ENCODE data around the gene ZNF106. TPM values are rescaled to one million over a fixed set of nuclear protein-coding genes. Genes with fewer than 3 reads are reported as not detected.
A peak's percentile ranks its signal among the peaks of the same experiment; 100 is the strongest.

Gene ZNF106
- total and polyA plus RNA-seq, 12 donors, result 5.8 to 77.7 (median 58.4) TPM

- H3K27me3 ChIP-seq, result no peaks in the 10 kb centered on the region
- H3K4me1 ChIP-seq (replicated peaks in 1 of 2), result peaks cover 30 to 48% of the 10 kb centered on the region in 2 donors
- no peaks in the 10 kb centered on the region for H3K9me3 ChIP-seq (replicated peaks in 1 of 3)
- H3K36me3 ChIP-seq (replicated peaks in 1 of 2), result no peaks in the 10 kb centered on the region
- TF ChIP-seq POLR2A (IDR thresholded peaks at IDR 0.05), result no peak
- TF ChIP-seq CTCF (IDR thresholded peaks at IDR 0.05), result no peak
- peak overlapping the region; percentile 82 to 94 (median 90) for H3K27ac ChIP-seq
- WGBS, 4 donors, result 2 to 5% (median 2%) methylated on average over 10 of the region's 10 CpGs
- intact Hi-C loops (cut with DNase I), result loop anchor here in 1 of 2 donors (10.0 kb wide), 1 partner anchor 60 kb away; no protein-coding TSS in a partner anchor
- DNase-seq, result peak; percentile 45 to 85 (median 58)
- H3K4me3 ChIP-seq, result peak overlapping the region; percentile 37 to 90 (median 64)
Observed at GRCh38 chr15:42494998-42495360, 4.0 kb upstream of the ZNF106 start.

GRCh38 chr15:42493679-42494078 lies 2.7 kb upstream of the ZNF106 start:
- Histone ChIP-seq H3K36me3 (replicated peaks in 1 of 2) (no peaks in the 10 kb centered on the region), H3K9me3 (replicated peaks in 1 of 3) (no peaks in the 10 kb centered on the region), H3K27ac (peak overlapping the region in 1 of 5 donors; percentile 93), H3K4me1 (replicated peaks in 1 of 2) (peaks cover 23 to 45% of the 10 kb centered on the region in 2 donors), H3K4me3 (no peak overlapping the region), H3K27me3 (no peaks in the 10 kb centered on the region)
- intact Hi-C loops (cut with DNase I), result loop anchor here in 1 of 2 donors (10.0 kb wide), 1 partner anchor 61 kb away; no protein-coding TSS in a partner anchor
- no peak for DNase-seq
- TF ChIP-seq POLR2A (IDR thresholded peaks at IDR 0.05) (no peak), CTCF (IDR thresholded peaks at IDR 0.05) (no peak)
- 74 to 82% (median 77%) methylated on average over 1 of the region's 1 CpG for WGBS, 4 donors

- TF ChIP-seq CTCF (IDR thresholded peaks at IDR 0.05) (no peak), POLR2A (IDR thresholded peaks at IDR 0.05) (no peak)
- H3K9me3 ChIP-seq (replicated peaks in 1 of 3), result no peaks in the 10 kb centered on the region
- H3K4me3 ChIP-seq, result peak overlapping the region in 3 of 4 donors; percentile 49 to 77 (median 75)
- H3K4me1 ChIP-seq (replicated peaks in 1 of 2), result peaks cover 23 to 38% of the 10 kb centered on the region in 2 donors
- no peaks in the 10 kb centered on the region for H3K27me3 ChIP-seq
- intact Hi-C loops (cut with DNase I), result loop anchor here in 1 of 2 donors (10.0 kb wide), 1 partner anchor 63 kb away; no protein-coding TSS in a partner anchor
- no peaks in the 10 kb centered on the region for H3K36me3 ChIP-seq (replicated peaks in 1 of 2)
- DNase-seq, result no peak
- WGBS, 4 donors, result 86 to 90% (median 88%) methylated on average over 18 of the region's 18 CpGs
- peak overlapping the region; percentile 83 to 97 (median 95) for H3K27ac ChIP-seq
Observed at GRCh38 chr15:42491539-42492225, 741 bp upstream of the ZNF106 start.

- peaks cover 23 to 31% of the 10 kb centered on the region in 2 donors for H3K4me1 ChIP-seq (replicated peaks in 1 of 2)
- no peak for TF ChIP-seq CTCF (IDR thresholded peaks at IDR 0.05)
- TF ChIP-seq POLR2A (IDR thresholded peaks at IDR 0.05), result no peak
- no peaks in the 10 kb centered on the region for H3K27me3 ChIP-seq
- intact Hi-C loops (cut with DNase I), result loop anchor here in 1 of 2 donors (10.0 kb wide), 1 partner anchor 65 kb away; no protein-coding TSS in a partner anchor
- H3K36me3 ChIP-seq (replicated peaks in 1 of 2), result no peaks in the 10 kb centered on the region
- H3K9me3 ChIP-seq (replicated peaks in 1 of 3), result no peaks in the 10 kb centered on the region
- 2 to 4% (median 3%) methylated on average over 11 of the region's 11 CpGs for WGBS, 4 donors
- peak overlapping the region; percentile 56 to 77 (median 72) for H3K4me3 ChIP-seq
- H3K27ac ChIP-seq, result peak overlapping the region; percentile 83 to 97 (median 95)
- no peak for DNase-seq
Observed at GRCh38 chr15:42490291-42490670, 660 bp downstream of the ZNF106 start.

All from adrenal gland (tissue), 12 donors.